Measurements from ENCODE around the gene PLCB3.

- TF ChIP-seq POLR2A (IDR thresholded peaks at IDR 0.05) = no peak
- no peak for TF ChIP-seq CTCF (IDR thresholded peaks at IDR 0.05)
Observed at GRCh38 chr11:64210301-64211020, 40.9 kb upstream of the PLCB3 start.
